T-helper 2 cell treated with Interferon-gamma antibody and Interleukin-4, amounts not matched to agents 100 ng/mL and 5 ng/mL, for 36 hours (primary cell): ENCODE results near the gene TNFRSF4. TPM values are rescaled to one million over a fixed set of nuclear protein-coding genes. Genes with fewer than 3 reads are reported as not detected.

ENCODE experiments used
- intact Hi-C: fragments of 100-400 bp; cut with micrococcal nuclease; formaldehyde crosslinking; loops from one replicate; pipeline ENCODE4 v1.15.1; 2023
- total RNA-seq: library from RNA; stranded (reverse); gene quantifications from 2 replicates; pipeline ENCODE4 v1.2.3, GENCODE V29; 2022

The TNFRSF4 gene
- total RNA-seq, 1 donor from 2014 or later = 47.8 TPM

GRCh38 chr1:1220197-1220596, 6.2 kb upstream of the TNFRSF4 start:
- intact Hi-C loops = no loop called here

GRCh38 chr1:1219341-1219740, 5.4 kb upstream of the TNFRSF4 start:
- intact Hi-C loops = no loop called here

GRCh38 chr1:1218524-1219200, 4.7 kb upstream of the TNFRSF4 start:
- intact Hi-C loops = no loop called here

- intact Hi-C loops = no loop called here
These were observed 3.9 kb upstream of the TNFRSF4 start for GRCh38 chr1:1217621-1218523.

GRCh38 chr1:1216770-1217620, 3.0 kb upstream of the TNFRSF4 start:
- intact Hi-C loops = no loop called here

- intact Hi-C loops = no loop called here
These were observed 2.1 kb upstream of the TNFRSF4 start for GRCh38 chr1:1215881-1216605.

- intact Hi-C loops = no loop called here
These were observed 1.2 kb upstream of the TNFRSF4 start for GRCh38 chr1:1215080-1215676.

- intact Hi-C loops = no loop called here
These were observed 1.1 kb downstream of the TNFRSF4 start for GRCh38 chr1:1212780-1213344.

GRCh38 chr1:1211541-1212441, 2.2 kb downstream of the TNFRSF4 start:
- intact Hi-C loops = no loop called here

- intact Hi-C loops = no loop called here
These were observed 3.0 kb downstream of the TNFRSF4 start for GRCh38 chr1:1210726-1211540.

- intact Hi-C loops = no loop called here
These were observed 5.1 kb downstream of the TNFRSF4 start for GRCh38 chr1:1208713-1209433.

GRCh38 chr1:1207571-1207892, 6.4 kb downstream of the TNFRSF4 start:
- intact Hi-C loops = no loop called here

- intact Hi-C loops = no loop called here
These were observed 6.9 kb downstream of the TNFRSF4 start for GRCh38 chr1:1206966-1207531.

- intact Hi-C loops = no loop called here
These were observed 7.5 kb downstream of the TNFRSF4 start, which contains the start of gene TNFRSF18 for GRCh38 chr1:1206376-1206965. Gene TNFRSF18 (minus strand): TSS chr1:1206592. CDS start chr1:1206571, 21 bp downstream.

- intact Hi-C loops = no loop called here
These were observed 8.1 kb downstream of the TNFRSF4 start for GRCh38 chr1:1205769-1206375.

- intact Hi-C loops = loop anchor here (5.0 kb wide), 1 partner anchor 48 kb away; no protein-coding TSS in a partner anchor
These were observed 8.8 kb downstream of the TNFRSF4 start for GRCh38 chr1:1204998-1205768.
